CD4-positive, alpha-beta T cell treated with Interleukin-15 for 1 hour (primary cell): ENCODE data around the gene IFNLR1.
"Not testable (repeated sequence)": the region's sequence is repeated elsewhere in the genome, so short reads cannot be mapped to it uniquely, and the experiment has no call there.

Source experiments
- DNase-seq: peaks from one replicate; pipeline ENCODE4 v3.0.0-alpha.2; 2020

IFNLR1 gene

DNA sequence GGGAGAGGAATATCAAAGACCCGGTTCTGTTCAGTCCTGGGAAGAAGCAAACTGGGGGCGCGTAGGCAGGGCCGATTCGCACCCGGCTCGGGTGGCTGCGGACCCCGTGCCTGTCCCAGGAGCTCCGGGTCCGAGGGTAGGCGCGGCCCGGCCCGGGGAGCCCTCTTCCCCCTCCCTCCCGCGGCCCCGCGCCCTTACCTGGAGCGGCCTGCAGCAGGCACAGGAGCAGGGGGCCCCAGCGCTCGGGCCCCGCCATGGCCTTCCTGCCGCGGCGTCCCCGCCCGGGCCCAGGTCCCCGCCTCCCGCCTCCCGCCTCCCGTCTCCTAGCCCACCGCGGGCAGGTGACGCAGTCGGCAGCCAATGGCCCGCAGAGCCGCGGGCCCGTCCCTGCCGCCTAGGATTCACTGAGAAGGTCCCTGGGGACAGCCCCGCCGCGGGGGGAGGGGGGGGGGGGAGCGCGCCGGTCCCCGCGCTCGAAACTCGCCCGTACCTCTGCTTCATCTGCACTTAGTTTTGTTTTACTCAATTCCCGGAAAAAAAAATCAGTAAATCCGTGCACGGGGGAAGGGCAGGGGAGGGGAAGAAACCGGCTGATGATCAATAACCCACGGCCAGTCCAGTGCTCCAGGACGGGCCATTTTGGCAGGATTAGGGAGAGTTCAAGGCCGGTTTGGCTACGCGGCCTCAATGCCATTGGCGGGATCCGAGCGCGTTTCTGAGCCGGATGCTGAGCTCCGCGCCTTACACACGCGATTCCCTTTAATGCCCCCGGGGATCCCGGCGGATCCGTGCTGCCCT lies at the start of gene IFNLR1:
Gene IFNLR1, minus strand, starts transcription at position 297 of the 798 bp plus-strand sequence. Its CDS starts 41 bp downstream, at position 256.
- peak; percentile 78 for DNase-seq

DNA sequence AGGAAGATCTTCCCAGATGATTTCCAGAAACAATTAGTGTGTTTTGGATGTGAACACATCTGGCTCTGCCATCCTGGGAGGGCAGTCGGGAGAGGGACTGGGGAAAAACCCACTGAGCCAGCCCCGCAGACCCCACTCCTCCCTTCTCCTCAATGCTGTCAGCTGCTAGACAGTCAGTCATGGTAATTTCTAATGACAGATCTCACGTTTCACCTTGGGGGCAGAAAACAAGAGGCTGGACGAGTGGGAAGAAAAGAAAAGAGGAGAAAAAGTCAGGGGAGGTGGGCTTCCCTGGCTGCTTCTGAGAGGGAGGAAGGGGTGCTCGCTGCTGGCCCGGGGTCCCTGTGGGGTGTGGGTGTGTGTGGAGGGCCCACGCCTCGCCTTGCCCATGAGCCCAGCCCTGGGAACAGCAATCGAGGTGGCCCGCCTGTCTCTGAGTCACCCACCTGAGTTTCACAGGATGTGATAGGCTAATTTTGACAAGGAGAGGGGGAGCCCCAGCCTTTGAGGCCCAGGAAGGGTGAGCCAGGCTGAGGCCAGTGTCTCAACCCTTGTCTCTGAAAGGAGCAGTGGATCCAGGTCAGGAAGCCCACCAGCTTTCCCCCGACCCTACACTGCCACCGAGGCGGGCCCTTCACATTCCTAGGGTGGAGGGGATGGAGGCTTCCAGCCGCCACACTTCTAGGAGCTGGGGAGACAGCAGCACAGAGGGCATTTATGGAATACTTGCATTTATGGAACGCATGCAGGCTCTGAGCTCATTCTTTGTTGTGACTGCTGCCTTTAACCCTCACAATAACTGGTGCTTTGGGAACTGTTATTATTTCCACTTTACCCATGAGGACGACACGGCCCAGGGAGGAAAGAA lies 49.1 kb upstream of the IFNLR1 start:
- no peak for DNase-seq

GRCh38 chr1:24233684-24234600 lies 46.9 kb upstream of the IFNLR1 start:
- DNase-seq, result no peak

GRCh38 chr1:24231701-24232100 lies 44.6 kb upstream of the IFNLR1 start:
- DNase-seq, result no peak

GRCh38 chr1:24228311-24228710 lies 41.2 kb upstream of the IFNLR1 start:
- DNase-seq, result no peak

DNA sequence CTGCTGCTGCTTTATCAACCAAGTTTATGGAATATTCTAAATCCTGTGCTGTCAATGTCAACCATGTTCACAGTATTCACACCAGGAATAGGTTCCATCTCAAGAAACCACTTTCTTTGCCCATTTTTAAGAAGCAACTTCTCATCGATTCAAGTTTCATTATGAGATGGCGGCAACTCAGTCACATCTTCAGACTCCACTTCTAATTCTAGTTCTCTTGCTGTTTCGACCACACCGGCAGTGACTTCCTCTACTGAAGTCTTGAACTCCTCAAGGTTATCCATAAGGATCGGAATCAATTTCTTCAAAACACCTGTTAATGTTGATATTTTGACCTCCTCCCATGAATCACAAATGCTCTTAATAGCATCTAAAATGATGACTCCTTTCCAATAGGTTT lies 39.7 kb upstream of the IFNLR1 start:
- DNase-seq, result no peak

- DNase-seq, result no peak
Observed at GRCh38 chr1:24224761-24225160, 37.7 kb upstream of the IFNLR1 start.

DNA sequence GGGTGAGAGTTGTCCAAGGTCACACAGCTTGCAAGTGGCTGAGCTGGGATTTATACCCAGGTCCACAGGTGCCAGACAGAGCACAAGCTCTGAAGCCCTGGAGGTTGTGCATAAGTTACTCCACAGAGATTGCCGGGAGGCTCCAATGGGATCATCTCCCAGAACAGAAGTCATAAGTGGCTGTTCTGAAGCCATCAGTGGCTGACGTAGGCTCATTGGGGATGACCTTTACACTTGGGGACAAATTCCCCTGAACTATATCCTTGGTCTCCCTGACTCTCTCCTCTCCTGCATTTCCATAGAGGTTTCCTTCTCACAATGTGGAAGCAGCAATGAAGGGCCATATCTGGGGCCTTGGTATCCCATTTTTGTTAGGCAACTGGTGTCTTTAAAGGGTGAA lies 37.0 kb upstream of the IFNLR1 start:
- no peak for DNase-seq

DNA sequence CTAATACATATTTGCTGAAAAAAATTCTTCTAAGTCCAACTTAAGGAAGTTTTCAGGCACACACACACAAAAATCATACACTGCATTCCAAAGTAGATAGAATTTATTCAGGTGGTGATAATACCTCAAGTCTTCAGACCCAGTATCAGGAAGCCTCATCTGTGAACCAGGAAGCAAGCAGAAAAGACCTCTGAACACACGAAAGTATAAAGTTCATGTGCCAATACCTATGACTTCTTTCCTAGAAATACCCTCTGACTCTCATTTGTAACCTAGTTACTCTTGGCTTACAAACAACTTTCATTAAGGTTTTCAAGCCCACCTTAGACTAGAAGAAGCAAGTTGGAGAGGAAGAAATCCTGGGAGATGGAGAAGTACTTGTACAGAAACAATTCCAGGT lies 35.7 kb upstream of the IFNLR1 start:
- no peak for DNase-seq

GRCh38 chr1:24222008-24222605 lies 35.0 kb upstream of the IFNLR1 start:
- no peak for DNase-seq

- DNase-seq, result no peak
Observed at GRCh38 chr1:24221246-24221645, 34.2 kb upstream of the IFNLR1 start.

- DNase-seq, result no peak
Observed at GRCh38 chr1:24216276-24217074, 29.4 kb upstream of the IFNLR1 start.

GRCh38 chr1:24215226-24215814 lies 28.2 kb upstream of the IFNLR1 start:
- no peak for DNase-seq

DNA sequence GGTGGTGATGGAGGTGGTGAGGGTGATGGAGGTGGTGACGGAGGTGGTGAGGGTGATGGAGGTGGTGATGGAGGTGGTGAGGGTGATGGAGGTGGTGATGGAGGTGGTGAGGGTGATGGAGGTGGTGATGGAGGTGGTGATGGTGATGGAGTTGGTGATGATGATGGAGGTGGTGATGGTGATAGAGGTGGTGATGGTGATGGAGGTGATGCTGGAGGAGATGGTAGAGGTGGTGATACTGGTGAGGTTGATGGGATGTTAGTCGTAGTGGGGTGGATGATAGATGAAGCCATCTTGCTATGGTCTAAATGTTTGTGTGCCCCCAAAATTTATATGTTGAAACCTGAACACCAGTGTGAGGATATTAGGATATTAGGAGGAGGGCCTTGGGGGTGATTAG lies 25.3 kb upstream of the IFNLR1 start:
- no peak for DNase-seq

DNA sequence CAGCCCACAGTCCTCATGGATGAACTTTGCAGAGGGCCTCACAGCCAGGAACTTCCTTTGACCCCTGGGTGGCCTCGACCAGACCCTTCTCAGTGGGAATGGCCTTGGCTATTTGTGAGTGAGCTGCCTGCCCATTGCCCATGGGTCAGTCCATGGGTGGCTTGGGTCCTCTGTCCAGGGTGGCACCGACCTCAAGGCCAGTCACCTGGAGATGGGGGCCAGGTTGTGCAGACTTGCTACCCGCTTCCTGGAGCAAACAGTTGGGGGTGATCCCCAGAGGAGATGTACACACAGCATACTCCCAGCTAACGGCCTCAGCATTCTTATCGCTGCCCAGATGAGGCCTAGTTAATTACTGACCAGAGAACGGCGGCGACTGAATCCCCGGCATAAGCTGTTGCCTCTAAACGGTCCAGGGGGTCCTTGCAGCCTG lies 23.1 kb upstream of the IFNLR1 start:
- DNase-seq, result no peak

DNA sequence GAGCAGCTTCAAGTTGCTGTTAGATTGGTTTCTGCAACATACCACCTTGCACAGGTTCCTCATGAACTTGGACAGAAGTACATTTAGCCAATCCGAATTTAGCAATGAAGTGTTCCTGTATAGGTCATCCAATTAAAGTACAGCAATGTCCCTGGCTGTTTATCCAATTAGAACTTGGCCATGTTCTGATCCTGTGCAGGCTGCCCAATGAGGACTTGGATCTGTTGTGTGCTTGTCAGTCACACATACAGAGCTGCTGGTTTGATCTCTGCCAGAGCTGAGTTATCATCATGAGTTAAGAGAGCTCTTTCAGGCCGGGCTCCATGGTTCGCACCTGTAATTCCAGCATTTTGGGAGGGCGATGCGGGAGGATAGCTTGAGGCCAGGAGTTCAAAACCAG lies 22.0 kb upstream of the IFNLR1 start:
- DNase-seq, result no peak

GRCh38 chr1:24207709-24208108 lies 20.6 kb upstream of the IFNLR1 start:
- no peak for DNase-seq

DNA sequence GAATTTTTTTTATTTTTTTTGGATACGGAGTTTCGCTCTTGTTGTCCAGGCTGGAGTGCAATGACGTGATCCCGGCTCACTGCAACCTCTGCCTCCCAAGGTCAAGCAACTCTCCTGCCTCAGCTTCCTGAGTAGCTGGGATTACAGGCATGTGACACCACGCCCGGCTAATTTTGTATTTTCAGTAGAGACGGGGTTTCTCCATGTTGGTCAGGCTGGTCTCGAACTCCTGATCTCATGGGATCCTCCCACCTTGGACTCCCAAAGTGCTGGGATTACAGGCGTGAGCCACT lies 20.3 kb upstream of the IFNLR1 start:
- DNase-seq, result not testable (repeated sequence)

DNA sequence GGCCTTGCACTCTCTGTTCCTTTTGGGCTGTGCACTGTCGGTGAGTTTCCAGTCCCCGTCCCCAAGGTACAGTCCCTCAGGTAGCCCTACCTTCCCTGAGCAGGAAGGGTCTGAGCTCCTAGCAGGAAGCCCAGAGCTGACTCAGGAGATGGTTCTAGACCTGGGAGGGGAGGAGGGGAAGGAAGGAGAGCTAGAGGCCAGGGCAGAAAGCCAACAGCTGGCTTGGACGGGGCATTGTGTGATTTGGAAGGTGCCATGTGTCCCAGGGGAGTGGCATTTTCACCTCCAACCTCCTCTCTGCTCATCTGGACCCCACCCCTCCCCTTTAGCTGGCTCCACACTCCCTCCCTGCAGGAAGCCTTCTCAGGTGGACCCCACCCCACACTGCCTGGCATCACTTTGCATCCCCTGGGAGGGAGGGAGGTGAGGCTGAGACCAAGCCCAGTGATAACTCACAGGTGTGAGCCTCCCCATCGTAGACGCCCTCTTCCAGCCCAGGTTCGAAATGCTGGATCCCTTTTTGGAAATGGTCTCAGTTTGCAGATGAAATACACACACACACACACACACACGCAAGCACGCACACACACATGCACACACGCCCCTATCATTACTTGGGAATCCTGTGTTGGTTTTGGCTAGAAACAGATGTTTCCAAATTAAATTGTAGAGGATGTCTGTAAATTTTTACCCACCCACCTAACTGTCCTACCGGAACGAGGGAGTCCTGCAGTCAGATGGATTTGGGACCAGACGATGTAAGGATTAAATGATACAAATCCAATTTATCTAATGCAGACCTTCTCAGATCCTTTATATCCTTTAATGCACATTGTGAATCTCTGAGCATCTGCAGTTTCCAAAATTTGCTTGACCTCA lies 19.7 kb upstream of the IFNLR1 start:
- no peak for DNase-seq

DNA sequence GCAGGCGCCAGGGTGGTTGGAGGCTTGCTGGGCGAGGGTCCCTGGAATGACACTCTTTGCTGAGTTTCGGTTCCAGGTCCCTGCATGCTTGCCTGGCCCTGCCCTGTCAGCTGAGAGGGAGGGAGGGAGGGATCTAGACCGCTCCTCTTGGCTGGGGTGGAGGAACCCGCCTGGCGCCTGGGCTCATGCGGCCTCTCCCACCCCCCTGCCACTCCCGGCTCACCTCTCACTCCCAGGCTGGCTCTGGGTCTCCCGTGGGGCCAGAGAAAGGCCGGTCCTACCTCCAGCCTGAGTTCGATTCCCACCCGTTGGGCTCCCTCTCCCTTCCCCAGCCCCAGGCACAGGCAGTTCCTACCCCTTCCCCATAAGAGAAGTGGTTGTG lies 19.0 kb upstream of the IFNLR1 start:
- no peak for DNase-seq
